ENCODE measurements around the gene DNAJC13. TPM values are rescaled to one million over a fixed set of nuclear protein-coding genes. Genes with fewer than 3 reads are reported as not detected.

The DNAJC13 gene
- total RNA-seq, 1 experiment from 2014 or later: 24.7 TPM

GRCh38 chr3:132435224-132435910, 18.1 kb downstream of the DNAJC13 start:
- POLR2A ChIA-PET (ENCODE audit: unreplicated experiment): no interaction called here
- Histone ChIP-seq H4K20me1 (ENCODE audit: low read length) (no peaks in the 10 kb centered on the region), H3K36me3 (ENCODE audit: low read depth, low read length) (no peaks in the 10 kb centered on the region), H3K9me3 (ENCODE audit: low read length) (no peaks in the 10 kb centered on the region), H3K27me3 (ENCODE audit: low read length) (no peaks in the 10 kb centered on the region), H3K9ac (ENCODE audit: low read length) (no peak overlapping the region), H3K4me3 (ENCODE audit: low read length) (no peak overlapping the region), H3K4me1 (ENCODE audit: insufficient read depth, low read length) (peaks cover 11% of the 10 kb centered on the region), H3K4me2 (ENCODE audit: low read length) (no peak overlapping the region), H3K9me2 (replicated peaks; ENCODE audit: low read length) (no peaks in the 10 kb centered on the region), H3K27ac (ENCODE audit: low read length) (no peak overlapping the region), H3F3A (ENCODE audit: low read length, unreplicated experiment) (no peaks in the 10 kb centered on the region), H2AFZ (ENCODE audit: low read length) (no peak overlapping the region), H3K79me2 (ENCODE audit: low read length) (no peaks in the 10 kb centered on the region)
- no peak for DNase-seq
- TF ChIP-seq EZH2phosphoT487 (IDR thresholded peaks at IDR 0.05; ENCODE audit: borderline replicate concordance, low read length) (no peak), EZH2 (IDR thresholded peaks at IDR 0.05; ENCODE audit: low read length, unreplicated experiment) (no peak)
- TF ChIP-seq, protein P1, sequence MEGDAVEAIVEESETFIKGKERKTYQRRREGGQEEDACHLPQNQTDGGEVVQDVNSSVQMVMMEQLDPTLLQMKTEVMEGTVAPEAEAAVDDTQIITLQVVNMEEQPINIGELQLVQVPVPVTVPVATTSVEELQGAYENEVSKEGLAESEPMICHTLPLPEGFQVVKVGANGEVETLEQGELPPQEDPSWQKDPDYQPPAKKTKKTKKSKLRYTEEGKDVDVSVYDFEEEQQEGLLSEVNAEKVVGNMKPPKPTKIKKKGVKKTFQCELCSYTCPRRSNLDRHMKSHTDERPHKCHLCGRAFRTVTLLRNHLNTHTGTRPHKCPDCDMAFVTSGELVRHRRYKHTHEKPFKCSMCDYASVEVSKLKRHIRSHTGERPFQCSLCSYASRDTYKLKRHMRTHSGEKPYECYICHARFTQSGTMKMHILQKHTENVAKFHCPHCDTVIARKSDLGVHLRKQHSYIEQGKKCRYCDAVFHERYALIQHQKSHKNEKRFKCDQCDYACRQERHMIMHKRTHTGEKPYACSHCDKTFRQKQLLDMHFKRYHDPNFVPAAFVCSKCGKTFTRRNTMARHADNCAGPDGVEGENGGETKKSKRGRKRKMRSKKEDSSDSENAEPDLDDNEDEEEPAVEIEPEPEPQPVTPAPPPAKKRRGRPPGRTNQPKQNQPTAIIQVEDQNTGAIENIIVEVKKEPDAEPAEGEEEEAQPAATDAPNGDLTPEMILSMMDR (conservative IDR thresholded peaks at IDR 0.05; ENCODE audit: low read depth, low read length): no peak
- CTCF ChIA-PET: no interaction called here
- intact Hi-C loops (cut with micrococcal nuclease): no loop called here
- no peak for ATAC-seq
- BruUV-seq (replicated peaks): no TSS peak

GRCh38 chr3:132435911-132436425, 18.7 kb downstream of the DNAJC13 start:
- ChIA-PET POLR2A (ENCODE audit: unreplicated experiment) (no interaction called here), CTCF (no interaction called here)
- no peak overlapping the region for H2AFZ ChIP-seq (ENCODE audit: low read length)
- BruUV-seq (replicated peaks): no TSS peak
- H3K9me3 ChIP-seq (ENCODE audit: low read length): no peaks in the 10 kb centered on the region
- H3F3A ChIP-seq (ENCODE audit: low read length, unreplicated experiment): no peaks in the 10 kb centered on the region
- no peak for DNase-seq
- H3K36me3 ChIP-seq (ENCODE audit: low read depth, low read length): no peaks in the 10 kb centered on the region
- H4K20me1 ChIP-seq (ENCODE audit: low read length): no peaks in the 10 kb centered on the region
- H3K4me2 ChIP-seq (ENCODE audit: low read length): no peak overlapping the region
- ATAC-seq: no peak
- intact Hi-C loops (cut with micrococcal nuclease): no loop called here
- TF ChIP-seq EZH2 (IDR thresholded peaks at IDR 0.05; ENCODE audit: low read length, unreplicated experiment): no peak
- no peak for TF ChIP-seq EZH2phosphoT487 (IDR thresholded peaks at IDR 0.05; ENCODE audit: borderline replicate concordance, low read length)
- TF ChIP-seq, protein P1 (conservative IDR thresholded peaks at IDR 0.05; ENCODE audit: low read depth, low read length): no peak
- H3K27me3 ChIP-seq (ENCODE audit: low read length): no peaks in the 10 kb centered on the region
- H3K4me1 ChIP-seq (ENCODE audit: insufficient read depth, low read length): peaks cover 11% of the 10 kb centered on the region
- H3K9me2 ChIP-seq (replicated peaks; ENCODE audit: low read length): no peaks in the 10 kb centered on the region
- no peak overlapping the region for H3K4me3 ChIP-seq (ENCODE audit: low read length)
- no peak overlapping the region for H3K9ac ChIP-seq (ENCODE audit: low read length)
- no peak overlapping the region for H3K27ac ChIP-seq (ENCODE audit: low read length)
- no peaks in the 10 kb centered on the region for H3K79me2 ChIP-seq (ENCODE audit: low read length)

DNA sequence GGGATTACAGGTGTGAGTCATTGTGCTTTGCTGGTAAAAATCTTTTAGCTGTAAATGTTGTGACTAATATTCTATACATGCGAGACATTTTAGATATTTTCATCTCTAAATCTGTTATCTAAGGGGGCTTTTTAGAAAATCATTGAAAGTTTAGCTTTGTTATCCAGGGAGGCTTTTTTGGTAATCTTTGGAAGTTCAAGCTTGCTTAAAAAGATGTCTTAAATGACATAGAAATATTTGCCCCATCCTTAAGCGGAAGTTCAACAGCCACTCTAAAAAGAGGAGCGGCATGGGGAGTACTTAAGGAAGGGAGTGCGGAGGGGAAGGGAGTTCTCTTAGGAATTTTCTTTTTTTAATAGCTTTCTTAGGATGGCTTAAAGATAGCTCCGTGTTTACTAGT, 26.1 kb downstream of the DNAJC13 start:
- H4K20me1 ChIP-seq (ENCODE audit: low read length): no peaks in the 10 kb centered on the region
- H3K4me3 ChIP-seq (ENCODE audit: low read length): no peak overlapping the region
- ATAC-seq (no peak), DNase-seq (no peak)
- intact Hi-C loops (cut with micrococcal nuclease): no loop called here
- no peaks in the 10 kb centered on the region for H3K9me2 ChIP-seq (replicated peaks; ENCODE audit: low read length)
- H3K36me3 ChIP-seq (ENCODE audit: low read depth, low read length): no peaks in the 10 kb centered on the region
- no peaks in the 10 kb centered on the region for H3K9me3 ChIP-seq (ENCODE audit: low read length)
- no peaks in the 10 kb centered on the region for H3K79me2 ChIP-seq (ENCODE audit: low read length)
- H2AFZ ChIP-seq (ENCODE audit: low read length): no peak overlapping the region
- H3K4me1 ChIP-seq (ENCODE audit: insufficient read depth, low read length): no peaks in the 10 kb centered on the region
- H3K4me2 ChIP-seq (ENCODE audit: low read length): no peak overlapping the region
- no peak overlapping the region for H3K9ac ChIP-seq (ENCODE audit: low read length)
- POLR2A ChIA-PET (ENCODE audit: unreplicated experiment): no interaction called here
- no peaks in the 10 kb centered on the region for H3K27me3 ChIP-seq (ENCODE audit: low read length)
- TF ChIP-seq EZH2 (IDR thresholded peaks at IDR 0.05; ENCODE audit: low read length, unreplicated experiment): no peak
- TF ChIP-seq, protein P1 (conservative IDR thresholded peaks at IDR 0.05; ENCODE audit: low read depth, low read length): no peak
- no peak for TF ChIP-seq EZH2phosphoT487 (IDR thresholded peaks at IDR 0.05; ENCODE audit: borderline replicate concordance, low read length)
- no peak overlapping the region for H3K27ac ChIP-seq (ENCODE audit: low read length)
- CTCF ChIA-PET: no interaction called here
- no peaks in the 10 kb centered on the region for H3F3A ChIP-seq (ENCODE audit: low read length, unreplicated experiment)
- BruUV-seq (replicated peaks): no TSS peak
